Colon (tissue), 2 donors: ENCODE data around the gene JCHAIN.
"Not testable (repeated sequence)": the region's sequence is repeated elsewhere in the genome, so short reads cannot be mapped to it uniquely, and the experiment has no call there.

Experiments used
- FAIRE-seq: peaks from 2 replicates; lab custom pipeline; 2012; peaks lifted over from hg19 to GRCh38; lab: Jason Lieb, UNC
- donor health status: control.
- donor health status: control.

JCHAIN gene

DNA sequence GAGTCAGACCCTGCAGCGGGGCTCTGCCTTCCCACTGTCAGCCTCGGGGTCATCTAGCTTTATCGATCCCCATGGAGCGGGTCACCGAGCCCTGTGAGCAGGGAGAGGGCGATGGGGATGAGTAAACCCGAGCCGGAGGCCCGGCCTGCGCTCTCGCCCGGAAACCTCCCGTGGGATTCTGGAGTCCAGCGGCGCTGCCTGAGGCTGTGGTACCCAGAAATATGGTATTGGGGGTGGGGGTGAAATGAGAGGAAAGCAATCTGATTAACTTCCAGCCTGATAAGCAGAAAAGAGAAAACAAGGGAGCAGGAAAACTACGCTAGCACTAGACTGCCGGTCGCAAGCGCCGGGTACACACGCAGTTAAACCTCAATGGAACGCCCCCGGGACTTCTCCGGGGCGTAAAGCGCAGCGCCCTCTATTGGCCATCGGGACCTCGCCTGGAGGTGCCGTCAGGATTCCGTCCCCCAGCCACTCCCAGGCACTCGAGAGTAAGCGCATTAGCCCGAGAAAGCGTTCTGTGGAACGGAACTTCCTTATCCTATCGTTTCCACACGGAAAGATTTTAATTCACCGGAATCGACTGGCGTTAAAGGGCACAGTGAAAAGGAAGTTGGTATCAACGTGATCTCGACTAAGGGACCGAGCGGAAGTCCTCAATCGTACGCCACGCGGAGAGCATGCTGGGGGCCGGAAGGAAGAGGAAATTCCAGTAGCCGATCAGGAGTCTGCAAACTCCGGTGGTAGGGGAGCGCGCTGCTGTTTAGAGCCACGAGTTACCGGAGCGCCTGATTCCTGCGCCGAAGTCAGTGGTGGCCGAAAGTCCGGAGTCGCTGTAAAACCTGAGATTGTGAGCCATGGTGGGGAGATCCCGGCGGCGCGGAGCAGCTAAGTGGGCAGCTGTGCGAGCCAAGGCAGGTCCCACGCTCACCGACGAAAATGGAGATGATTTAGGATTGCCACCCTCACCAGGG lies 21.8 kb upstream of the JCHAIN start, which contains the start of gene UTP3:
Gene UTP3, plus strand, starts transcription at position 712 of the 974 bp plus-strand sequence. Its CDS starts 146 bp downstream, at position 858.
- peak; percentile 53 for FAIRE-seq

DNA sequence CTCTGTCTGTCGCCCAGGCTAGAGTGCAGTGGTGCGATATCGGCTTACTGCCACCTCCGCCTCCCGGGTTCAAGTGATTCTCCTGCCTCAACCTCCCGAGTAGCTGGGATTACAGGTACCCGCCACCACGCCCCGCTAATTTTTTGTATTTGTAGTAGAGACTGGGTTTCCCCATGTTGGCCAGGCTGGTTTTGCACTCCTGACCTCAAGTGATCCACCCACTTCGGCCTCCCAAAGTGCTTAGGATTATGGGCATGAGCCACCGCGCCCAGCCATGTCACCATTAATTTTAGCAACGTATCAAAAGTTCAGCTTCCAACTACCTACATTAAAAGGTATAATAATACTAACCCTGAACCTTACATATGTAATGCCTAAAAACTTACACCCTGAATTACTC lies 21.1 kb upstream of the JCHAIN start:
- no peak for FAIRE-seq

DNA sequence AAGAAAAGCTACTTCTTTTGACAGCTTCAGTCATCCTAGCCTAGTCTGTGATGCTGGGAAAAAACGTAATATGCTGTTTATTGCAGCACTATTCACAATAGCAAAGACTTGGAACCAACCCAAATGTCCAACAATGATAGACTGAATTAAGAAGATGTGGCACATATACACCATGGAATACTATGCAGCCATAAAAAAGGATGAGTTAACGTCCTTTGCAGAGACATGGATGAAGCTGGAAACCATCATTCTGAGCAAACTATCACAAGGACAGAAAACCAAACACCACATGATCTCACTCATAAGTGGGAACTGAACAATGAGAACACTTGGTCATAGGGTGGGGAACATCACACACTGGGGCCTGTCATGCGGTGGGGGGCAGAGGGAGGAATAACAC lies 15.8 kb upstream of the JCHAIN start:
- FAIRE-seq: not testable (repeated sequence)

DNA sequence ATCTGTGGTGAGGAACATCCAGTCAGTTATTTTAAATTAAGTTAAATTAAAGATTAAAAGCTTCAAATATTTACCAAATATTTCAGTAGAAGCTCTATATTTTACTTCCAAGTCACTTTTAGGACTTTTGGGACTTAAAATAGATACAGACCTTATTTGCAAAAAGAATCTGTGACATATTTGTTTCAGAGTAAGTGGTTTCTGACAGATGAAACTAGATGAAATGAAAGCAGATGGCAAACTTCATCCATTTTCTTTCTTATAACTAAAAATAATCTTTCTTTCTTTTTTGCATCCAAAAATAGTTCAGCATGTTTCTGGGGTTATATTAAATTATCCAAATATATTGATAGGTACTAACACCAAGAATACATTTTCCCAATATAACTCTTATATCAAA lies 15.4 kb upstream of the JCHAIN start:
- FAIRE-seq: no peak

DNA sequence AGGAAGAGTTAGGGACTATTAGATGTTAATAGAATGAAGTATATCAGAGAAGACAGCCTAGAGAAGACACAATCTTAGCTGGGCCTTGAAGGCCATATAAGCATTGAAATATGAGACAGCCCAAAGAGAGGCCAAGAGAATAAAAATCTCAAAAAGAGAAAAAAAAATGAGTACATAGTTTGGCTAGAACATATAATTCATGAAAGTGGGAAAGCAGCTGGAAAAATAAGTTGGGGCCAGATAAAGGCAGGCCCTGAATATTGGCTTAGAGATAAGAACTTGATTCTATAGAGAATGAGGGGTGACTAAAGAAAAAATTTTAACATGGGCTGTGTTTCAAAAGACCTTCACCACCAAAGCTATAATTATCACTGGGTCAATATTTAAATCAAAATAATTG lies 14.6 kb upstream of the JCHAIN start:
- no peak for FAIRE-seq

DNA sequence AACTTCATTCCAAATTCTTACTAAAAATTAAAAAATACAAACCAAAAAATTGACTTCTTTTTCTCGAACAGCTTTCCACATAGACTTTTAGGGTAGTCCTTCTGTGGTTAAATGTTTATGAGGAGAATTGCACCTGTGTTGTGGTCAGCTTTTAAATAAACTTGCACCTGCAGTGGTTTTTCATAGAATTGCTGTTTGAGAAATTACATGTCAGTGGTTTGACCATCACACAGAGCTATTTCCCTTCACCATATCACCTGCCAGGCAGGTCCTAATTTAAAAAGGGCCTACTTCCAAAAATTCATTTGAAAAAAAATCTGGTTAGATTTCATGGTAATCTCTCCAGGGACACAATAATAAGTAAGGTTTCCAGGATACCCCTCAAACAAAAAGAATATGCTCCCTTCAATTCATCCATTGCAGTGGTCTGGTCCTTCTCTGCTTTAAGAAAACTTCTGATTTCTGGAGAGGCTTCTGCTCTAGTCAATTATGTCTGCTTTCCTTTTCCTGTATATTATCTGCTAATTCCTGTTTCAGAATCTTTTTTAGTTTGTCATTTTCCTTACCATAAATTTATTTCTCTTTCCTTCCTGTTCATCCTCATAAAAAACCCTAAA lies 12.2 kb upstream of the JCHAIN start:
- FAIRE-seq: no peak

- FAIRE-seq: no peak
Observed at GRCh38 chr4:70676554-70677090, 10.3 kb upstream of the JCHAIN start.

DNA sequence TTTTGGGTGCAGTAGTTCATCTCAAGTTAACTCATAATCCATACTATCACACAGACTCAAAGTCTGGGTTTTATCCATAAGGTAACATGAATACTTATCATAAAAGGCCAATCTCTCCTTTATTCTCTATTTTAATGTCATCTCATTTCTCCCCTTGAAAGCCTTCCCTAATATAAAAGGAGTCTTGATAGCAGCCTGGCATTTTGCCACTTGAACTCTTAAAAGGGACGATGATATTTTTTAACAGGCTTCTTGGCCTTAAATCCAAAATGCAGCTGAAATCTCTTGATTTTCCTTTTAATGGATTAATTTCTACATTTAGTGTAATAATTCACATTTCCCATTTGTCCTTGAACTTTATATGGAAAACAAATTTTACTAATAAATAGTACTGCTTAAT lies 8.4 kb upstream of the JCHAIN start:
- no peak for FAIRE-seq

DNA sequence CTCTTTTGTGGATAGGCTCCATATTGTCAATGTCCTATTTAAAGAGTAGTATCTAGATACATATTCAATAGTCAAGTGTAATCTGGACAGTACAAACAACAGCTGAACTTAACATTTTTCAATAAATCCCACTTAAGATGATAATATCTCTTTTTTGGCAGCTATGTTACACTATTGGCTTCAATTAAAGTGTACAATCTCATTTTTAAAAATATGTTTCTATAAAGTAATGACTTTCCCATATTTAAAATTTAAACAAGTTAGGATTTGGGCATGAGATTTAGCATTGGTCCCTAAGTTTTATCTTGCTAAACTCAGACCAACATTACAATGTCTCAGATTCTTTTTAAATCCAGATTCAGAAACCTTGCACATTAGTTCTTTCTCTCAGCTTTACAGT lies 7.9 kb upstream of the JCHAIN start:
- no peak for FAIRE-seq

DNA sequence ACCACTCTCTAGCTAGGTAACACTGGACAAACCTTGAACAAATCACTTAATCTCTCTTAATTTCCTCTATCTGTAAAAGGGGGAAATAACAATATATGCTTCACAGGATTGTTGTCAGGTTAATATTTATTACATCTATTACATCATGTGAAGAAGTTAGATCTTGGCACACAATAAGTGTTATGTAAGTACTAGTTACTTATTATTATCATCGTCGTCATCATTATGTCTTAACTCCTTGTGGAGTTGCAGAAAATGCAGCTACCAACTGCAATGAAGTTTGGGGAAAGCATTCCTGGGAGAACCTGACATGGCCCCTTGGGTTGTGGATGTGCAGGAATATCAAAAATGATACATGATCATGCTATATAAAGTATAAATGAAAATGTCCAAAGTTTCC lies 4.8 kb upstream of the JCHAIN start:
- no peak for FAIRE-seq

DNA sequence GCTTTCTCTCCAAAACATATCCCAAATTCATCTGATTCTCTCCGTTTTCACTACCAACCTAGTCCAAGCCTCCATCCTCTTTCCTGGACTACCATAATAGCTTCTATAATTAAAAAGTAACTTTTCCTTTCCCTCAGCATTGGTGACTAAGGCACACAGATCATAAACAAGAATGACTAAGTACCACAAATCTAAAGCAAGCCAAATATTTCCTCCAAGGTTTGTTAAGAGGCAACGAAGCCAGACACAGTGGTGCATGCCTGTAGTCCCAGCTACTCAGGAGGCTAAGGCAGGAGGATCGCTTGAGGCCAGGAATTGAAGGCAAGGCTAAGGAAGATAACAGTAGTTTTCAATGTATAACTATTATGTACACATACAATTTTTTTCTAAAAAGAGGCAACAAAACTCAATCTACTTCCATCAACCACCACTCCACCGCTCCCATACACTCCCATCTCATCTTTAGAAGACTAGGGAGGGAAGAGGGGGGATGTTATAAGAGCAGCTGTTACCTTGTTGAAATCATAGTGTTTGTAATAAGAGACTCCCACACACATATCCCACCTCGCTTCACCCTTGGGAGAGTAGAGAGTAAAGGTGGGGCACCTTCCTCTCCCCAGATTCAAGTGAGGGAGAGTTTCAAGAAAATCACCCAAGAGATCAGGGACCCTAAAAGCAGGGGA lies 4.2 kb upstream of the JCHAIN start:
- FAIRE-seq: no peak

DNA sequence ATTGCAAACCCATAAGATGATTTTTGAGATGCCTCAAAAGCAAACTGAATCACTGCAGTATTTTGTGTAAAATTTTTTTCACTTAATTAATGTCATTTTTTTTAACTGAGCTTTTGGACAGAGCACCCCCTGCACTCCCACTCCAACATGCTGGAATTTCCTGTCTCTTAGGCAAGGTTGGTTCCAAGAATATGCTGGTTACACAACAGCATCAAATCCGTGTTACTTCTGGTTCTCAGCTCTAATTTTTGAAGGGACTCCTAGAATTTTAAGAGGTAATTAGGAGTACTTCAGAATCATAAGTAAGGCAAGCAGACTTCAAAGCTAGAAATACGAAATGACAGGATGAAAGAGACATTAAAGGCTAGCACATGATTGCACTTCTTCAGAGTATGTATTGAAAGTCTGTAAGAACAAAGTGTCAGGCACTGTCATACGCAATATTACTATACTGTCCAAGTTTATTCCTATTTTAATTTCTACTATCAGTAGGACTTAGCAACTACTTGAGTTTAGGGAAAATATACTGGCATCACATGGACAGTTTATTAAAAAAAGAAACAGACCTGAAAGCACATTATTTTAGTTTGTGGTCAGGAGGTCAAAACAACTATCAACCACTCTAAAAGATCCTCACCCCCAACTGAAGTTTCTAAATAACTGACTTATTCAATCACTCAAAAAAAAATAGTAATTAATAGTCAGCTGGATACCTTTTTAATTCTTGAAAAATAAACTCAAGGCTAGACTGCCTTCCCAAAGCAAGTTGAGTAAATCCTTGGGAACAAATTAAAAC lies 1.6 kb upstream of the JCHAIN start:
- no peak for FAIRE-seq

- not testable (repeated sequence) for FAIRE-seq
Observed at GRCh38 chr4:70661309-70661922, 4.9 kb downstream of the JCHAIN start.

GRCh38 chr4:70660106-70660505 lies 6.2 kb downstream of the JCHAIN start:
- no peak for FAIRE-seq

DNA sequence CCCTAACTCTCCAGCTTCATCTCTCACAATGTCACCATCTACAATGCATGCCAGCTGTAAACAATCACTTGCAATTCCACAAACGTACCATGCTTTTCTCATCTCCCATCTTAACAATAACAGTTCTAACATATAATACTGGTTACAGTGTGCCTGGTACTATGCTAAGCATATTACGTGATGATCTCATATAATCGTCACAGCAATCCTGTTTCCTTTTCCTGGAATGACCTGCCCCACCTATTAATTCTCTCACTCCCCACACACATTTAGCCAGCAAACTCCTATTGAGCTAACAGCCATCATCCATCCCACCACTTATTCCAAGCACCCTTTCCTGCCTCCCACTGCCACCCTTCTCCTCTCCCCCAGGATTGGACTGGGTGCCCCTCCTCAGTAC lies 7.9 kb downstream of the JCHAIN start:
- FAIRE-seq: no peak

DNA sequence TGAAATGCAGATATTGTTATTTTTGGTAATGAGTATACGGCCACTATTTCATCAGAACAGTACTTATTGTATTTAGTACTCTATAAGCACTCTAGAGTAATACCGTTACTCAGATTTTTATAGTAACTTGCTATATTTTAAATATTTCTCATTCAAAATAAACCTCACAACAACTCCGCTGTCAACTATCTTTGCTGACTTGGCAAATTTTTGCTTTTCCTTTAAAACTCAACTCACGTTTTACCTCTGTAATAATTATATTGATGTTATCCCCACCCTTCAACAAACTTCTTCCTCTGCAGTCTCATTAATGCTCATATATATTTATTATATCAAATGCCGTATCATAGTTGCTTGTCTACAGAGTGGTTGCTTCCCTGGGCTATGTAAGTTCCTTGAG lies 9.0 kb downstream of the JCHAIN start:
- no peak for FAIRE-seq

DNA sequence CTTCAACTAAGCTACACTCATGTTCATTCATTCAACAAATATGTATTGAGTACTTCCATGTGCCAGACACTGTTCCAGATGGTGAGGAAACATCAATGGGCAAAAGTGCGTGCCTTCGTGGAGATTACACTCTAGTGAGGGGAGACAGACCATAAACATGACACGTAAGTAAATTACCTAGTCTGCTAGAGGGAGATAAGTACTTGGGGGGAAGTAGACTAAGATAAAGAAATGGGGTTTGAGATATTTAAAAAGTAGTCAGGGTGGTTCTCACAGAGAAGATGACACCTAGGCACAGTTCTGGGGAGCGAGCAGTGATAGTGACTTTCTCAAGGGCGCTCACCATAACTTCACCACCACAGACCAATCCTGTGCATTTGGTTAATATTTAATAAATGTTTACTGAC lies 11.7 kb downstream of the JCHAIN start:
- FAIRE-seq: no peak

DNA sequence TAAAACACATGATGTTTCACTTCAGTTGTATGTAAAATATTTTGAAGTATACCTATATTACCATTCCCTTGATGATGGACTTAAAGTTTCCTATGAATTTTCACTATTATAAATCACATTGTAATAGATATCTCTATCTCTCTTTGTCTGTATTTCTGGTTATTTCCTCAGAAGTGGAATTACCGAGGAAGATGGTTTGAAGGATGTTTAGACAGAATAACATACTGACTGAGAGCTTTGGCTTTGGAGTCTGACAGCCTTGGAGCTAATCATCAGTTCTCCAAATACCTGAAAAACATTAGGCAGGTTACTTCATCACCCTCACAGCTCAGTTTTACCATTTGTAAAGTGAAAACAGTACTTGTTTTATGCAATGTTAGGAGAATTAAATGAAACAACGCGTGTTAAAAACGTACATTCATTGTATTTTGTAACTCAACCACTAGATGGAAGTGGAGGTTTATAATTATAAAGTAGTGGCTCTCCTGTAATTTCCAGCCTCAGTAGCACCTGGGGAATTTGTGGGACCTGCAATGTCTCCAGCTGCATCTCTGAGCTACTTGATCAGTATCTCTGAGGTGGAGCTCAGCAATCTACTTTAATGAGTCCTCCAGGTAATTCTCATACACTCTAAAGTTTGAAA lies 14.3 kb downstream of the JCHAIN start:
- FAIRE-seq: no peak

- FAIRE-seq: not testable (repeated sequence)
Observed at GRCh38 chr4:70650741-70651140, 15.6 kb downstream of the JCHAIN start.

GRCh38 chr4:70640192-70640591 lies 26.1 kb downstream of the JCHAIN start:
- no peak for FAIRE-seq
